GM12872 (cell line): Measurements from ENCODE around the gene SDK1.

Source experiments
- TF ChIP-seq, protein P1 (sequence below): IDR thresholded peaks from 3 replicates; pipeline ENCODE4 v1.5.1; 2011; ENCODE audit warnings: low read depth, mild to moderate bottlenecking, low read length, moderate library complexity; ENCODE audit not compliant: insufficient read depth

SDK1 gene

DNA sequence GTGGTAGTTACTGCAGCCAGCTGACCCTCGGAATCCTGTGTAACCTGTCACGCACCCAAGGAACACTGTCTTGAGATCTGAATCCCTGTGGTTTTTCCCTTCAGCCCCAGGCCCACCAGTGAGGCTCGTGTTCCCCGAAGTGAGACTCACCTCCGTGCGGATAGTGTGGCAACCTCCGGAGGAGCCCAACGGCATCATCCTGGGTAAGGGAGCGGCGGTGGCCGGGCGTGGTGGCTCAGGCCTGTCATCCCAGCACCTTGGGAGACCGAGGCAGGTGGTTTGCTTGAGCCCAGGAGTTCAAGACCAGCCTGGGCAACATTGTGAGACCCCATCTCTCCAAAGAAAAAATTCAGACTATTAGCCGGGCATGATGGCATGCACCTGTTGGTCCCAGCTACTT, 831.2 kb downstream of the SDK1 start:
- TF ChIP-seq, protein P1, sequence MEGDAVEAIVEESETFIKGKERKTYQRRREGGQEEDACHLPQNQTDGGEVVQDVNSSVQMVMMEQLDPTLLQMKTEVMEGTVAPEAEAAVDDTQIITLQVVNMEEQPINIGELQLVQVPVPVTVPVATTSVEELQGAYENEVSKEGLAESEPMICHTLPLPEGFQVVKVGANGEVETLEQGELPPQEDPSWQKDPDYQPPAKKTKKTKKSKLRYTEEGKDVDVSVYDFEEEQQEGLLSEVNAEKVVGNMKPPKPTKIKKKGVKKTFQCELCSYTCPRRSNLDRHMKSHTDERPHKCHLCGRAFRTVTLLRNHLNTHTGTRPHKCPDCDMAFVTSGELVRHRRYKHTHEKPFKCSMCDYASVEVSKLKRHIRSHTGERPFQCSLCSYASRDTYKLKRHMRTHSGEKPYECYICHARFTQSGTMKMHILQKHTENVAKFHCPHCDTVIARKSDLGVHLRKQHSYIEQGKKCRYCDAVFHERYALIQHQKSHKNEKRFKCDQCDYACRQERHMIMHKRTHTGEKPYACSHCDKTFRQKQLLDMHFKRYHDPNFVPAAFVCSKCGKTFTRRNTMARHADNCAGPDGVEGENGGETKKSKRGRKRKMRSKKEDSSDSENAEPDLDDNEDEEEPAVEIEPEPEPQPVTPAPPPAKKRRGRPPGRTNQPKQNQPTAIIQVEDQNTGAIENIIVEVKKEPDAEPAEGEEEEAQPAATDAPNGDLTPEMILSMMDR: no peak

DNA sequence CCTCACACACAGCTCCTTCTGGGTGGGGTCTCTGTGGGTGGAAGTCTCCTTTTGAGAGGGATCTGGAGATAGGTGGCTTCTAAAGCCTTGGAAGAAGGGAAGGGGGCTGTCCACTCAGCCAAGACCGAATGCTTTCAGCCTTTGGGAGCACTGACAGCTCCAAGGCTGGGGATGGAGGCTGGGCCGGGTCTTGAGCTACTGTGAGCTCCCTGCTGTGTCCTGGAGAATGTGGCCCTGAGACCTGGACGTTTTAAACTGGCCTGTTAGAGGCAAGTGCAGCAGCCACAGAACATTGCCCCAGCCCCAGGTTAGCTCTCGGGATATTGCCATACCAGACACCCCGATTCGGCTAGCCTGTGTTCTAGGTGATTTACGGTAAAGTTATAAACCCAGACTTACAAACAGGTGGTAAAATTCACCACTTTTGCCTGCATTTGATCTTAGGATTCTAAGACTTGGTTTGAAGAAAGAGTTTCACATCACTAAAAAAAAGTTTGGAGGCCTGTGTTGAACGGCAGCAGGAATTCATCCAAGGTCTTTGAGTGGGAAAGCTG, 832.5 kb downstream of the SDK1 start:
- TF ChIP-seq, protein P1: no peak

DNA sequence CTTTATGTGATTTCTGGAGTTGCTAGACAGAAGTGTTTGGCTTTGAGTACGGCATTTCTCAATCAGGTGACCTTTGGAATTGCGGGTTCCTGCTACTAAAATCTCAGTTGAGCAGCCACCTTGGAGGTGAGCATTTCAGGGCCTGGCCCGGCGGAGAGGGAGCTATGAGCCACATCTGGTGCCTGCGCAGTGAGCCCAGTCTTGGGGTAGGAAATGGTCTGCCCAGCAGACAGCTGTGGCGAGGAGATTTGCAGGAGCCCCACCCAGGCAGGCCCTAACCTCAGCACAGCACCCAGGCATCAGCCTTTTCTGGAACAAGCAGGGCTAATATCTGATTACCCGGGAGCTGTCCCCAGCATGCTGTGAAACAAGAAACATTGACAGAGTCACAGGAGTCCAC, 833.2 kb downstream of the SDK1 start:
- TF ChIP-seq, protein P1: no peak

DNA sequence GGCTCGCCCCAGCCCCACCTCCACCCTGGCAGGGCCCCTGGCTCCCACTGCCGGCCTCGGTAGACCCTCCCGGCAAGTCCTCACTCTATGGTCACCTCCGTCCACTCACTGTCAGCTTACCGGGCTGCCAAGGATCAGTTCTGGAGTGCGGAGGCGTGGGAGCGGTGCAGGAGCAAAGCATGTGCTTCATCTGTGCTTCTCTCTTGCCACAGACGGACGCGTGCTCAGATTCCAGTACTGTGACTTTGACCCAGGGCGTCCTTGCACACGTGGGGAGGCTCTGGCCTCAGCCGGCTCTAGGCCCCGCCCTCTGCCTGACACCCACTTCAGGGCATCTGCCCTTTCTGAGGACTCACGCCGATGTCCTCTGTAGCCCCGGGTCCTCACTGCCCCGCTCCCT, 833.6 kb downstream of the SDK1 start:
- TF ChIP-seq, protein P1: no peak

DNA sequence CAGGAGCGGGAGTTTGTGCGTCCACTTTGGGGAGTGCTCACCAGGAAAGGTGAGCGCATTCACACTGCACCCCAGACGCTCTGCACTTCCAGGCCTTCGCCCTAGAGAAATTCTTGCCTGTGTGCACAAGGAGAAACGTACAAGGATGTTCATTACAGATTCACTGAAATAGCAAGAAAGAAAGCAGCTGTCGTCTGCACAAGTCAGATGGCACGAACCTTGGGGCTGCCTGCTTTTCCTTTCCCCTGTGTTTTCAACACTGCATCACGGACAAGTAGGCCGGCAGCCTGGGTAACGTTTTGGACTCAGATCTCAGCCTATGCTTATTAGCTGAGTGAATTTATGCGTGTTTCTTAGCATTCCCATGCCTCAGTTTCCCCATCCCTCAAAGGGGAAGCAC, 834.2 kb downstream of the SDK1 start:
- TF ChIP-seq, protein P1: no peak

DNA sequence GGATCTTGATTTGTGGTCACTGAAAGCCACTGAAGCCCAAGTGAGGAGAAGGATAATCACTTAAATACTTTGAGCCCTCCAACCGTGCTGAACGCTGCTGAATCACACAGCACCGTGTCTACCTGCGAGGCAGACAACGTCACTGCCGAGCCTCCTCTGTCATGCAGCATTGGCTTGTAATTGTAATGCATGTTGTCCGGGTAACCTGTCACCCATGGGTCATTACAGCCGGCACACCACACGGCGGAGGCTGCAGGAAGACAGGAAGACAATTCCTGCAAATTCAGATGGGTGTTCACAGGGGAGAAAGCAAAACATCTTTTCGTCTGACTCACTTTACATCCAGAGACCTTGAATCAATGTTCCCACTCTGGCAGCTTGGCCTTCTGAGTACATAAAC, 835.0 kb downstream of the SDK1 start:
- TF ChIP-seq, protein P1: no peak

DNA sequence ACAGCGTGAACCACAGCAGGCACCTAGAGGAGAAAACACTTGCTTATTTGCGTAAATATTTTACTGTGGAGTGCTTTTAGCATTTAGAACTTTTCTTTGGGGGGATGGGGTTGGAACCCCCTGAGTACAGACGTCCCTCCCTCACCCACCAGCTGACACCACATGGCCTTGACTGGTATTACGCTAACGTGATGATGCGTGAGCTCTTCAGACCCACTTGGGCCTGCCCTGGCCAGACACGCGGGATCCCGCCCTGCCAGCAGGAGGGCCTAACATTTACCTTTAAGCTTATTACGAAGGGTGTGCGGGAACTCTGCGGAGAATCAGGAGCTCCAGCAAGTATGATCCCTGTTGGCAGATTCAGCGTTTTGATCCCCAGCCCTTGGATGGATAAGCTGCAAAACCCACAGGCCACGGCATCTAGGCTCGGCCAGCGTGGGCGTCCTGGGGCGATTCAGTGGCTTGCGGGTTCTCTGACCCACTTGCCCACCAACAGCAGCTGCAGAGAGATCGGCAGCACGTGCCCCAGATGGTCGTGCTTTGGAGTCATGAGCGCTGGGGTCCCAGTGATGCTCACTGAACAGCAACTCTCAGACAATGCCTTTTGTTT, 835.6 kb downstream of the SDK1 start:
- TF ChIP-seq, protein P1: no peak
